ENCODE data around the gene SH3RF3. TPM values are rescaled to one million over a fixed set of nuclear protein-coding genes. Genes with fewer than 3 reads are reported as not detected.
A peak's percentile ranks its signal among the peaks of the same experiment; 100 is the strongest.
"Not testable (repeated sequence)": the region's sequence is repeated elsewhere in the genome, so short reads cannot be mapped to it uniquely, and the experiment has no call there.

The SH3RF3 gene
- total RNA-seq, 1 donor from 2014 or later = 7.9 TPM

DNA sequence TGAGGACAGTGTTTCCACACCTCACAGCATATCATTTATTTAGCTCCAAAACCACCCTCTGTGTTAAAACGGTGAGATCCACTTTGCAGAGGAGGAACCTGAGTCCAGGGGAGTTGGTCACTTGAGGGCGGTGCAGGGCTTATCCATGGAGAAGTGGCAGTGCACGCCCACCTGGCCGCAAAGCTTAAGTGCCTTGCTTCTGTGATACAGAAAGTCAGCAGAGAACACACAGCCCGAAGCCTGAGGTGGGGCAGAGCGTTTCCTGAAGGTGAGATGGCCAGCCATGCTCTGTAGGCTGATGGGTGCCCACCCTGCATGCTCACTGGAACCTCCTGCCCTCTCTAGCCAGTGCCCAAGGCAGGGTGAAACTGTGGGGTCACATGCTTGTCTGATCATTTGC is 87.3 kb downstream of the SH3RF3 start:
- Histone ChIP-seq H3K4me1 (peaks cover 55% of the 10 kb centered on the region), H3K9me3 (replicated peaks) (no peaks in the 10 kb centered on the region), H3K4me3 (no peak overlapping the region), H3K27ac (replicated peaks) (no peak overlapping the region), H3K27me3 (ENCODE audit: low read depth) (no peaks in the 10 kb centered on the region), H3K36me3 (no peaks in the 10 kb centered on the region)
- intact Hi-C loops (cut with micrococcal nuclease) = no loop called here
- TF ChIP-seq, protein P1, sequence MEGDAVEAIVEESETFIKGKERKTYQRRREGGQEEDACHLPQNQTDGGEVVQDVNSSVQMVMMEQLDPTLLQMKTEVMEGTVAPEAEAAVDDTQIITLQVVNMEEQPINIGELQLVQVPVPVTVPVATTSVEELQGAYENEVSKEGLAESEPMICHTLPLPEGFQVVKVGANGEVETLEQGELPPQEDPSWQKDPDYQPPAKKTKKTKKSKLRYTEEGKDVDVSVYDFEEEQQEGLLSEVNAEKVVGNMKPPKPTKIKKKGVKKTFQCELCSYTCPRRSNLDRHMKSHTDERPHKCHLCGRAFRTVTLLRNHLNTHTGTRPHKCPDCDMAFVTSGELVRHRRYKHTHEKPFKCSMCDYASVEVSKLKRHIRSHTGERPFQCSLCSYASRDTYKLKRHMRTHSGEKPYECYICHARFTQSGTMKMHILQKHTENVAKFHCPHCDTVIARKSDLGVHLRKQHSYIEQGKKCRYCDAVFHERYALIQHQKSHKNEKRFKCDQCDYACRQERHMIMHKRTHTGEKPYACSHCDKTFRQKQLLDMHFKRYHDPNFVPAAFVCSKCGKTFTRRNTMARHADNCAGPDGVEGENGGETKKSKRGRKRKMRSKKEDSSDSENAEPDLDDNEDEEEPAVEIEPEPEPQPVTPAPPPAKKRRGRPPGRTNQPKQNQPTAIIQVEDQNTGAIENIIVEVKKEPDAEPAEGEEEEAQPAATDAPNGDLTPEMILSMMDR (IDR thresholded peaks at IDR 0.05; ENCODE audit: borderline replicate concordance) = no peak
- DNase-seq = no peak

DNA sequence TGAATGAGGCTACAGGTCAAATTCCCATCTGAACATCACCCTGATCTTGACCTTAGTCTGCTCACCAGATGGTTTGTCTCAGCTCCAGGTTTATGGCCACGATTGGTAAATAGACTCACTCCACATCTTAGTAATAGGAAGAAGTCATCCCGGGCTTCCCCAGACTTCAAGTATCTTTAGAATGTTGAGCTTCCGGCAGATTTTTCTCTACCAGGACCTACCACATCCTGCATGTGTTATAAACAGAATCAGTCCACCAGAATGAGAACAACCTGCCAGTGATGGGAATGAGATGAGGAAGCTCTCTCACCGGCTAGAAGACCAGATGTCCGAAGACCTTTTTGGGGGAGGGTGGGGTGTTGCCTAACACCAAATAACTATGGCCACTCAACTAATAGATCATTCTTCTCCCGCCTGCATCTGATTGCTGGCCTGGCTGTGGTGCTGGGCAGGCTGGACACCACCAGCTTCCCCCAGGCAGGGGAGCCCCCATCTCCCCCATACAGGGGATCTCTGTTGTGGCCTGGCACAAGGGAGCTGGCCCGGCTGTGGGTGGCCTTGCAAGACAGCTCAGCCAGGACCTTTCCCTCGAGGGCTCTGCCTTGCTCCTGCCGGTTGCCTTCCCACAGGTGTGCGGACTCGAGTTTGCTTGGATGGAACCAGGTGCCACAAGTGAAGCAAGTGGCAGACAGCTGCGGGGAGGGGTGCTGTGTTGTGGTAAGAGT is 88.5 kb downstream of the SH3RF3 start:
- Histone ChIP-seq H3K27me3 (ENCODE audit: low read depth) (no peaks in the 10 kb centered on the region), H3K4me3 (no peak overlapping the region), H3K27ac (replicated peaks) (peak overlapping the region; percentile 40), H3K4me1 (peaks cover 54% of the 10 kb centered on the region), H3K9me3 (replicated peaks) (no peaks in the 10 kb centered on the region), H3K36me3 (no peaks in the 10 kb centered on the region)
- intact Hi-C loops (cut with micrococcal nuclease) = no loop called here
- DNase-seq = no peak
- TF ChIP-seq, protein P1 (IDR thresholded peaks at IDR 0.05; ENCODE audit: borderline replicate concordance) = no peak

DNA sequence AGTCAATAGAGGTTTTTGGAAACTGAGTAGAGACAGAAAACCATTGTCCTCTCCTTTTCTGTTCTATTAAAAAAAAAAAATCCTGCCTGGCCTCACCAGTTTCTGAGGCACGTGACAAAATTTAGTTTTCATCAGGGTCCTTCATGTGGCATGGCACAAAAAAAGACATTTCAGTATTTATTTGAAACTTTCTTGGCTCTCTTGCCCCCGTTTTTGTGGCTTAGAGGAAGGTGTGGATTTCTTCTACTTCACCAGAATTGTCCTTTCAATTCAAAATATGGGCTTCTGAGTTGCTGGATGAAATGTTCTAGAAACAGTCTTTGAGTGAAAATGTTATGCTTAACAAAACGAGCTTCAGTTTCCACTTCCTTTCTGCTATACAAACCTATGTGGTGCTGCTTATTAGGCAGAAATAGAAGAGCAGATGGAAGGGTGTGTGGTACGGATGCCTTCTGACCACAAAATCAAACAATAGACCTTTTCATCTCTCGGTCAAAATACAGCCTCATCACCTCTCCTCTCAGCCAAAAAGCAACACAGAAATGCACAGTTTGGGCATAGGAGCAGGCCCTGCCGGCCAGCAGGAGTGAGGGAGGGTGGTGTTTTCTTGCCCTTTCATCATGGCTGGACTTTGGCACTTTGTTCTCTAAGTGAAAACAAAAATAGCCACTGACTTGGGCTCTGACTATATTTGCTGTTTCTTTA is 89.2 kb downstream of the SH3RF3 start:
- no peaks in the 10 kb centered on the region for H3K36me3 ChIP-seq
- no peak overlapping the region for H3K4me3 ChIP-seq
- intact Hi-C loops (cut with micrococcal nuclease) = no loop called here
- TF ChIP-seq, protein P1 (IDR thresholded peaks at IDR 0.05; ENCODE audit: borderline replicate concordance) = no peak
- no peaks in the 10 kb centered on the region for H3K27me3 ChIP-seq (ENCODE audit: low read depth)
- H3K27ac ChIP-seq (replicated peaks) = peak overlapping the region; percentile 40
- H3K4me1 ChIP-seq = peaks cover 52% of the 10 kb centered on the region
- no peaks in the 10 kb centered on the region for H3K9me3 ChIP-seq (replicated peaks)
- no peak for DNase-seq

DNA sequence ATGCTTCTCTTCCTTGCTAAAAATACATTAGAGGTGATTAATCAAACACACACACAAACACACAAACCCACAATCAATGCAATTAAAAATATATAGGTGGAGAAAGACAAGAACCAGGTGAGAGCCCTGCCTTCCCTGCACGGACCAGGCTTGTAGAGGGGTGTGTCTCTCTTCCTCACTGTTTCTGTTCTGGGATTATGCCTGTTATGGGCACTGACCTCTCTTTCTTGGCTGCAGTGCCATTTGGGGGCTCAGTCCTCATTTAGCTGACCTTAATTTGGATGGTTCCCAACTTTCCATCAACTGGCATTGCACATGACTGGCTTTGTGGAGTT is 89.8 kb downstream of the SH3RF3 start:
- Histone ChIP-seq H3K9me3 (replicated peaks) (no peaks in the 10 kb centered on the region), H3K4me3 (no peak overlapping the region), H3K27ac (replicated peaks) (peak overlapping the region; percentile 40), H3K4me1 (peaks cover 47% of the 10 kb centered on the region), H3K36me3 (no peaks in the 10 kb centered on the region), H3K27me3 (ENCODE audit: low read depth) (no peaks in the 10 kb centered on the region)
- no peak for DNase-seq
- TF ChIP-seq, protein P1 (IDR thresholded peaks at IDR 0.05; ENCODE audit: borderline replicate concordance) = no peak
- intact Hi-C loops (cut with micrococcal nuclease) = no loop called here

DNA sequence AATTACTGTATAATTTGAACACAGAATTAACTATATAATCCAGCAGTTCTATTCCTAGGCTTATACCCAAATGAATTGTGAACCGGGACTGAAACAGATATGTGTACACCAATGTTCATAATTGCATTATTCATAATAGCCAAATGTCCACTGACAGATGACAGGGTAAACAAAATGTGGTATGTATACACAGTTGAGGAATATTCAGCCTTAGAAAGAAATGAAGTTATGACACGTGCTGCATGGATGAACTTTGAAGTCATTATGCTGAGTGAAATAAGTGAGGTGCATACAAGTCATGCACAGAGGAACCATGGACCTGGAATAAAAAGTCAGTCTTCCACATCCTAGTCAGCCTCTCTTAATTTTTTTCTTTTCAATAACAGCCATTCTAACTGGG is 91.9 kb downstream of the SH3RF3 start:
- Histone ChIP-seq H3K9me3 (replicated peaks) (no peaks in the 10 kb centered on the region), H3K36me3 (no peaks in the 10 kb centered on the region), H3K4me3 (no peak overlapping the region), H3K27ac (replicated peaks) (no peak overlapping the region), H3K27me3 (ENCODE audit: low read depth) (no peaks in the 10 kb centered on the region), H3K4me1 (peaks cover 35% of the 10 kb centered on the region)
- intact Hi-C loops (cut with micrococcal nuclease) = no loop called here
- TF ChIP-seq, protein P1 (IDR thresholded peaks at IDR 0.05; ENCODE audit: borderline replicate concordance) = no peak
- no peak for DNase-seq

DNA sequence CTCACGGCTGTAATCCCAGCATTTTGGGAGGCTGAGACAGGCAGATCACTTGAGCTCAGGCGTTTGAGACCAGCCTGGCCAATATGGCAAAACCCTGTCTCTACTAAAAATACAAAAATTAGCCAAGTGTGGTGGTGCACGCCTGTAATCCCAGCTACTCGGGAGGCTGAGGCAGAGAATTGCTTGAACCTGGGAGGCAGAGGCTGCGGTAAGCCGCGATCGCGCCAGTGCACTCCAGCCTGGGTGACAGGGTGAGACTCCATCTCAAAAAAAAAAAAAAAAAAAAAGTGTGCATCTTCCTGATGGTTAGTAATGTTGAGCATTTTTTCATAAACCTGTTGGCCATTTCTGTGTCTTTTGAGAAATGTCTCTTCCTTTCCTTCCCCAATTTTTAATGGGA is 92.3 kb downstream of the SH3RF3 start:
- H3K9me3 ChIP-seq (replicated peaks); H3K36me3 ChIP-seq; DNase-seq; H3K4me3 ChIP-seq; H3K27me3 ChIP-seq (ENCODE audit: low read depth); H3K27ac ChIP-seq (replicated peaks); intact Hi-C loops (cut with micrococcal nuclease): not testable (repeated sequence)
- peaks cover 37% of the 10 kb centered on the region for H3K4me1 ChIP-seq

Data from left ventricle myocardium inferior (tissue), 1 donor.